Thoracic aorta (tissue), 2 donors: ENCODE measurements around the gene ETS2. TPM values are rescaled to one million over a fixed set of nuclear protein-coding genes. Genes with fewer than 3 reads are reported as not detected.
A peak's percentile ranks its signal among the peaks of the same experiment; 100 is the strongest.

ENCODE experiments used
- ATAC-seq: fragments of 150-250 bp; one replicate; pipeline ENCODE4 v1.8.0; 2017; ENCODE audit warnings: low read depth; ENCODE audit not compliant: insufficient number of reproducible peaks, low FRiP score
- DNase-seq: peaks from one replicate; pipeline ENCODE4 v3.0.0-alpha.2; 2020; ENCODE audit warnings: low spot score
- H3K27ac ChIP-seq, 2 donors: fragments of 200-600 bp; sonication (generic); 1 replicate in 1 of 2; 2 replicates in 1 of 2; pipeline ENCODE4 v1.5.1; 2016; ENCODE audit warnings: mild to moderate bottlenecking in 2 of 2, moderate library complexity in 2 of 2
- H3K27me3 ChIP-seq: fragments of 200-600 bp; sonication (generic); replicated peaks from 2 replicates; pipeline ENCODE4 v1.6.0; 2016; ENCODE audit warnings: mild to moderate bottlenecking; ENCODE audit not compliant: insufficient read depth
- H3K36me3 ChIP-seq: fragments of 200-600 bp; sonication (generic); one replicate; pipeline ENCODE4 v1.5.1; 2016
- H3K4me1 ChIP-seq, 2 donors: fragments of 200-600 bp; sonication (generic); 1 replicate in 1 of 2; 2 replicates in 1 of 2; pipeline versions ENCODE4 v1.5.1 to v1.6.0; 2016; ENCODE audit warnings: low read depth in 2 of 2, mild to moderate bottlenecking in 1 of 2; ENCODE audit not compliant: control insufficient read depth in 1 of 2
- H3K4me3 ChIP-seq: fragments of 200-600 bp; sonication (generic); 2 replicates; pipeline ENCODE4 v1.5.1; 2016; ENCODE audit warnings: mild to moderate bottlenecking
- H3K9me3 ChIP-seq: fragments of 200-600 bp; sonication (generic); 2 replicates; pipeline ENCODE4 v1.5.1; 2016
- total RNA-seq, 2 donors: library from RNA; depleted of rRNA; stranded (reverse); fragments of >200 nt; gene quantifications; one replicate each; pipeline versions ENCODE4 v1.1.0 to v1.2.3, GENCODE V29; 2016
- TF ChIP-seq, protein P1 (sequence below): fragments of 200-600 bp; sonication (generic); IDR thresholded peaks from one replicate; pipeline ENCODE4 v1.5.1; 2019; ENCODE audit warnings: antibody characterized with exemption

ETS2 gene
- total RNA-seq, 2 donors from 2014 or later, result 120 to 226 TPM

DNA sequence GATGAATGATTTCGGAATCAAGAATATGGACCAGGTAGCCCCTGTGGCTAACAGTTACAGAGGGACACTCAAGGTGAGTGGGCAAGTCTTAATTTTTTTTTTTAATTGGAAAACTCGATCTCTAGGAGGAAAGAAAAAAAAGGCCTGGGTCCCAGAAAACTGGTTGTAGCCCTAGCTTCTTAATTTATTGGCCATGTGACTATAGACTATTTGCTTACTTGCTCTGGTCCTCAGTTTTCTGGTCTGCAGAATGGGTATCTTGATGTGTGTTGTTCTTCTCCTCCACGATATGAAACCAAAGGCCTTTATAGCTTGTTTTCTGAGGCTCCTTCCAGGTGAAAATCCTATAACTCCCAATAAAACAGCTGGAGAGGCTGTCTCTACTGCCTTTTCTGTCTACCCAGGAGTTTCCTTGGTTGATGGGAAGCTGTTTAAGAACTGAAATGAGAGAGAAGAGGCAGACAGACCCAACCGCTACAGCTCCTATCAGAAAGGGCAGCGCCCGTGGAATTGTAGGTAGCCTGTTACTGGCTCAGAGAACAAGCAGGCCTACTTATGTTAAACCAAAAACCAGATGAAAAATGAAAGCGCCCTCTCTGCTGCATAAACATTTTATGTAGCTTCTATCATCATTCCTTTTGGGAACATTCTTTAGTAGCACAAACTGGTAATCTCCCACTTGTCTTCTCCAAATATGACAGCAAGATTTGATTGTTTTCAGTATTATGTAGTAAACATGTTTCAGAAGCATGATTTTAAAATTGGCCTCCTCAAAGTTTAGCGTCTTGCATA lies 4.5 kb downstream of the ETS2 start:
- H3K9me3 ChIP-seq, result no peaks in the 10 kb centered on the region
- peak overlapping the region; percentile 98 for H3K27ac ChIP-seq
- peaks cover 29% of the 10 kb centered on the region for H3K36me3 ChIP-seq
- TF ChIP-seq, protein P1, sequence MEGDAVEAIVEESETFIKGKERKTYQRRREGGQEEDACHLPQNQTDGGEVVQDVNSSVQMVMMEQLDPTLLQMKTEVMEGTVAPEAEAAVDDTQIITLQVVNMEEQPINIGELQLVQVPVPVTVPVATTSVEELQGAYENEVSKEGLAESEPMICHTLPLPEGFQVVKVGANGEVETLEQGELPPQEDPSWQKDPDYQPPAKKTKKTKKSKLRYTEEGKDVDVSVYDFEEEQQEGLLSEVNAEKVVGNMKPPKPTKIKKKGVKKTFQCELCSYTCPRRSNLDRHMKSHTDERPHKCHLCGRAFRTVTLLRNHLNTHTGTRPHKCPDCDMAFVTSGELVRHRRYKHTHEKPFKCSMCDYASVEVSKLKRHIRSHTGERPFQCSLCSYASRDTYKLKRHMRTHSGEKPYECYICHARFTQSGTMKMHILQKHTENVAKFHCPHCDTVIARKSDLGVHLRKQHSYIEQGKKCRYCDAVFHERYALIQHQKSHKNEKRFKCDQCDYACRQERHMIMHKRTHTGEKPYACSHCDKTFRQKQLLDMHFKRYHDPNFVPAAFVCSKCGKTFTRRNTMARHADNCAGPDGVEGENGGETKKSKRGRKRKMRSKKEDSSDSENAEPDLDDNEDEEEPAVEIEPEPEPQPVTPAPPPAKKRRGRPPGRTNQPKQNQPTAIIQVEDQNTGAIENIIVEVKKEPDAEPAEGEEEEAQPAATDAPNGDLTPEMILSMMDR, result no peak
- no peaks in the 10 kb centered on the region for H3K27me3 ChIP-seq
- H3K4me3 ChIP-seq, result peak overlapping the region; percentile 82
- ATAC-seq, result no peak
- DNase-seq, result no peak
- H3K4me1 ChIP-seq, result peaks cover 24 to 63% of the 10 kb centered on the region in 2 donors

DNA sequence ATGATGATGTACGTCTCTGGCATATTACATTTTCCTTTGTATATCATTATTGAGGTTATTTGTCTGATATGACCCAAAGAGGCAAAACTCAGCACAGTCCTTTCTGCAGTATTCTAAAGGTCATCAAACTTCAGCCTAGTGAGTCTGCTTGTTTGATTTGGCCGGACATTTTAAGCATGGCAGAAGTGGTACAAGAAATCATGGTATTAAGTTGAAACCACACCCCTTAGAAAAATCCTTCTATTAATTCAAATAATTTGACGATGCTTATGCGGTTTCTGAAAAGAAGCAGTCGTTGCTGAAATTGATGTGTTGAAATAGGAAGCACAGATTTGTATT lies 5.1 kb downstream of the ETS2 start:
- H3K27ac ChIP-seq, result peak overlapping the region in 1 of 2 donors; percentile 98
- TF ChIP-seq, protein P1, result no peak
- H3K4me3 ChIP-seq, result peak overlapping the region; percentile 82
- peaks cover 34% of the 10 kb centered on the region for H3K36me3 ChIP-seq
- peaks cover 24 to 63% of the 10 kb centered on the region in 2 donors for H3K4me1 ChIP-seq
- no peak for DNase-seq
- H3K27me3 ChIP-seq, result no peaks in the 10 kb centered on the region
- no peaks in the 10 kb centered on the region for H3K9me3 ChIP-seq
- no peak for ATAC-seq

DNA sequence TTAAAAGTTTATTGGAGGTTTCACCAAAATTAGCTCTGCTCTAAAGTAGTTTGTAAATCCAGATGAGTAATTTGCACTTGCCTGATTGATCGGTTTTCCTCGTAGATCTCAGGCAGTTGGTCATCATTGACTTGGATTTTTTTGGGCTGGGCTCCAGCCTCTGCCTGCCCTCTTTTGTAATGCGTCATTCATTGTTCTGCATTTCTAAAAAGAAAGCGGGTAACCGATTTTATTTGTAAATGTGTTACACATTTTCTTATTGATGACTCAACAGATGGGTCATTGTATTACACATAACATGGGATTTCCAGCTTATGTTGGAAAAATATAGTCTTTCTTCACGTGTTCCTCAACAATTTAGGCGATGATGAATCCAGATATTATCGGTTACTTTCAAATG lies 5.5 kb downstream of the ETS2 start:
- no peak for ATAC-seq
- H3K27ac ChIP-seq, result peak overlapping the region; percentile 35 to 98
- TF ChIP-seq, protein P1, result no peak
- H3K9me3 ChIP-seq, result no peaks in the 10 kb centered on the region
- no peak for DNase-seq
- no peaks in the 10 kb centered on the region for H3K27me3 ChIP-seq
- H3K36me3 ChIP-seq, result peaks cover 35% of the 10 kb centered on the region
- no peak overlapping the region for H3K4me3 ChIP-seq
- H3K4me1 ChIP-seq, result peaks cover 24 to 63% of the 10 kb centered on the region in 2 donors

DNA sequence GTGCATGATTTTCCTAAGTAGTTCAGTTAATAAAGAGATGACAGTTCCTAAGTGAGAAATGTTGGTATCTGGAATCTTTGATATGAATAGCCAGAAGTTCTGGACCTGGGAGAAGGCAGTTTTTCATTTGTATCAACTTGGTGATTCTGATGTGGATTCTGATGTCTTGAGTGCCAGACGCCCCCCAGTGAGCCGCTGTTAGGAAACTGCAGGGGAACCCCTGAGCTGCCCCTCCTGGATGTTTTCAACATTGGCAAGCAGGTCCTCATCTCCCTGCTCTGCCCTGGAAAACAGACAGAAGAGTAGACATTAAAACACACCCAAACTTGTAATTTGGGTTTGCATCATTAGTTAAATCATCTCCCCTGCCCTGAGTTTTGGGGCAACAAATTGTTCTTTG lies 7.4 kb downstream of the ETS2 start:
- Histone ChIP-seq H3K27ac (peak overlapping the region; percentile 4 to 98), H3K27me3 (no peaks in the 10 kb centered on the region), H3K9me3 (no peaks in the 10 kb centered on the region), H3K4me3 (no peak overlapping the region), H3K36me3 (peaks cover 54% of the 10 kb centered on the region), H3K4me1 (peaks cover 25 to 71% of the 10 kb centered on the region in 2 donors)
- DNase-seq (no peak), ATAC-seq (no peak)
- TF ChIP-seq, protein P1, result no peak

DNA sequence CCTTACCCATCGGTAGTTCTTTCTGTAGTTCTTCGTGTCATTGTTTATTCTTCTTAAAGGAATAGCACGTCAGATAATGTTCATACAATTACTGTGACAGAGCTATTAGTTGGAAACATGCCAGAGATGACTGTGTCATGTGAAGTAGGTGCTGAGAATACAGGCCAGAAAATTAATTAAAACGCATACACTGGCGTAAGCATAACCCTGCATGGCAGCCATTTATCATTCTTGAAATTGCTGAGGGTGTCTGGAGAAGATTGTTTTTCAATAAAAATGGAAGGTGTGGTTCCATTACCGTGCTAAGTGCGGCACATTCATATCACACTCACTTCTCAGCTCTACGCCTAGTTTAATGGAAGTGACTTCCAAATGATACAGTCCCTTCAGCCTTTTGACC lies 7.8 kb downstream of the ETS2 start:
- no peak overlapping the region for H3K4me3 ChIP-seq
- no peaks in the 10 kb centered on the region for H3K27me3 ChIP-seq
- no peak for ATAC-seq
- TF ChIP-seq, protein P1, result no peak
- peaks cover 57% of the 10 kb centered on the region for H3K36me3 ChIP-seq
- no peaks in the 10 kb centered on the region for H3K9me3 ChIP-seq
- H3K27ac ChIP-seq, result peak overlapping the region; percentile 4 to 98
- no peak for DNase-seq
- H3K4me1 ChIP-seq, result peaks cover 23 to 71% of the 10 kb centered on the region in 2 donors
